ENCODE data around the gene SUPT3H. TPM values are rescaled to one million over a fixed set of nuclear protein-coding genes. Genes with fewer than 3 reads are reported as not detected.
A peak's percentile ranks its signal among the peaks of the same experiment; 100 is the strongest.

Gene SUPT3H
- total RNA-seq, 1 donor from 2014 or later, result 4.9 TPM

DNA sequence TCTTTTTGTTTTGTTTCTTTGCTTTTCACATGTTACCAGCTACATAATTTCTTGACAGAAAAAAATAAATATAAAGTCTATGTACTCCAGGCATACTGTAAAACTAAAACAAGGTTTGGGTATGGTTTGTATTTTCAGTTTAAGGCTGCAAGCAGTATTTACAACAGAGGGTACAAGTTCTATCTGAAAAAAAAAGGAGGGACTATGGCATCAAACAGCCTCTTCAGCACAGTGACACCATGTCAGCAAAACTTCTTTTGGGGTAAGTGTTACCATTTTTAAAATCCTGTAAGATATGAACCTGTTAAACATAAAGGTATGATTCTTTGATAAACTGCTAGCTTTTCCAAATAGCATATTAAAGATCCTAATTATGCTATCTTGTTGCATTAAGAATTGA is 49.2 kb downstream of the SUPT3H start:
- ATAC-seq, result no peak

GRCh38 chr6:45327956-45328522 is 49.7 kb downstream of the SUPT3H start, which contains the start of gene RUNX2:
TSS of gene RUNX2 (plus strand) at chr6:45328330. CDS start at chr6:45328727, 397 bp downstream.
- Histone ChIP-seq H3K4me1 (peaks cover 6% of the 10 kb centered on the region), H3K27ac (peak within 1 kb of the TSS; percentile 43), H3K27me3 (no peaks in the 10 kb centered on the region), H3K36me3 (no peaks in the 10 kb centered on the region), H3K9me3 (no peaks in the 10 kb centered on the region), H3K4me3 (peak within 1 kb of the TSS; percentile 32)
- TF ChIP-seq, protein P1, sequence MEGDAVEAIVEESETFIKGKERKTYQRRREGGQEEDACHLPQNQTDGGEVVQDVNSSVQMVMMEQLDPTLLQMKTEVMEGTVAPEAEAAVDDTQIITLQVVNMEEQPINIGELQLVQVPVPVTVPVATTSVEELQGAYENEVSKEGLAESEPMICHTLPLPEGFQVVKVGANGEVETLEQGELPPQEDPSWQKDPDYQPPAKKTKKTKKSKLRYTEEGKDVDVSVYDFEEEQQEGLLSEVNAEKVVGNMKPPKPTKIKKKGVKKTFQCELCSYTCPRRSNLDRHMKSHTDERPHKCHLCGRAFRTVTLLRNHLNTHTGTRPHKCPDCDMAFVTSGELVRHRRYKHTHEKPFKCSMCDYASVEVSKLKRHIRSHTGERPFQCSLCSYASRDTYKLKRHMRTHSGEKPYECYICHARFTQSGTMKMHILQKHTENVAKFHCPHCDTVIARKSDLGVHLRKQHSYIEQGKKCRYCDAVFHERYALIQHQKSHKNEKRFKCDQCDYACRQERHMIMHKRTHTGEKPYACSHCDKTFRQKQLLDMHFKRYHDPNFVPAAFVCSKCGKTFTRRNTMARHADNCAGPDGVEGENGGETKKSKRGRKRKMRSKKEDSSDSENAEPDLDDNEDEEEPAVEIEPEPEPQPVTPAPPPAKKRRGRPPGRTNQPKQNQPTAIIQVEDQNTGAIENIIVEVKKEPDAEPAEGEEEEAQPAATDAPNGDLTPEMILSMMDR (IDR thresholded peaks at IDR 0.05), result no peak
- DNase-seq (no peak), ATAC-seq (peak; percentile 84)
- intact Hi-C loops (cut with DNase I), result no loop called here

More for the DNA sequence above, 49.2 kb downstream of the SUPT3H start:
- TF ChIP-seq, protein P1 (IDR thresholded peaks at IDR 0.05), result no peak
- Histone ChIP-seq H3K9me3 (no peaks in the 10 kb centered on the region), H3K36me3 (no peaks in the 10 kb centered on the region), H3K27me3 (no peaks in the 10 kb centered on the region), H3K4me3 (peak overlapping the region; percentile 32), H3K27ac (no peak overlapping the region), H3K4me1 (peaks cover 6% of the 10 kb centered on the region)
- intact Hi-C loops (cut with DNase I), result no loop called here
- no peak for DNase-seq

DNA sequence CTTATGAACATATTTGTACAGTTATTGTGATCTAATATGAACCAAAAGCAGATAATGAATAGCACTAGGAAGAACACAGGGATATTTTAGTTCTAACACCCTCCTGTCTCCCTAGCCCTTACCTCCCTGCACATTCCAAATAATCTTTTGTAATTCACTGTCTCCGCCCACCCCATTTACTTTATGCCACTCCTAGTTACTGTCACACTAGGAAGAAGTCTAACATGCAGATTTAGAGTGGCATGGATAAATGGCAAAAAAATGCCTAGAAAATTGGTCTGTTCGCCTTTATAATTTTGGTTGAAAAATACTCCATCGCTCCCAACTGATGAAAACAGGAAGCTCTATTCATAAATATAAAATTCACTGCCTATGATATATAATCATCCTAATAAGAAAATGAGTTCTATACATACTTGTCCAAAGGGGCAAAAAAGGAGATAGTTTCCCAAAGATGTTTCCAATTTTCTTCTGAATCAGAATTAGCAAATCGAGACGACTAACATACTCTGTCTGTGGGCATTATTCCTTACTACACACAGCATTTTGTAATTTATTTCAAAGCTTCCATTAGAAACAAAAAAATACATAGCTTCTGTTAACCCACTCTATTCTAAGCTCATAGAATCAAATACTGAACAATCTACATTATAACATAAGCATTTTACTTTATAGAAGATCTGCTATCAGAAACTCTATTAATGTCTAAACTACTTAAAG is 50.9 kb downstream of the SUPT3H start:
- no peaks in the 10 kb centered on the region for H3K27me3 ChIP-seq
- no peak overlapping the region for H3K27ac ChIP-seq
- TF ChIP-seq, protein P1 (IDR thresholded peaks at IDR 0.05), result no peak
- ATAC-seq, result peak; percentile 62
- H3K4me3 ChIP-seq, result no peak overlapping the region
- peaks cover 6% of the 10 kb centered on the region for H3K4me1 ChIP-seq
- DNase-seq, result no peak
- intact Hi-C loops (cut with DNase I), result no loop called here
- no peaks in the 10 kb centered on the region for H3K36me3 ChIP-seq
- no peaks in the 10 kb centered on the region for H3K9me3 ChIP-seq

DNA sequence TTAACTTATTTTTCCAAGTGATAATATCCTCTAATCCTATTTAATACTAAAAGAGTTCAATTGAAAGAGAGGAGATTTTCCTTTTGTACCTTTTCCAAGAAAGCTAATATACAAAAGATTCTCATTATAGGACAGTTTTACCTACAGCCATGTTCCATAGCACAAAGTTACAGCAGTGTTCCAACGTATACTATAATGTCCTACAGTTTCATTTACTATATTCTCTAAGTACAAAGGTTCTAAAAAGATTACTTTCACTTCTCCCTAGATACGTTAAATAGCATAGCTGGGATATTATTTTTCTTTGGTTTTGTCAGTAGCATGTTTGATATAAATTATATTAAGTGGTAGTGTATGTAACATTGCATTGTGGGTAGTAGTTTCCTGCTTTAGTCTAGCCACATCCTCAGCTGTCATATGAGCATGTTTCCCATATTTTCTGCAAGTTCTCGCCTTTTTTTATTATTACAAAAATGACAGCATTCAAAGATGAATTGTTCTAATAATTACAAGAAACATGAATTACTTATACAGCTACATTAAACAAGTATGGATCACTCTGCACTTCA is 54.0 kb downstream of the SUPT3H start:
- no peak overlapping the region for H3K27ac ChIP-seq
- H3K4me3 ChIP-seq, result no peak overlapping the region
- no peaks in the 10 kb centered on the region for H3K9me3 ChIP-seq
- ATAC-seq, result no peak
- no peaks in the 10 kb centered on the region for H3K36me3 ChIP-seq
- DNase-seq, result no peak
- no peaks in the 10 kb centered on the region for H3K27me3 ChIP-seq
- TF ChIP-seq, protein P1 (IDR thresholded peaks at IDR 0.05), result no peak
- intact Hi-C loops (cut with DNase I), result no loop called here
- H3K4me1 ChIP-seq, result peaks cover 6% of the 10 kb centered on the region

DNA sequence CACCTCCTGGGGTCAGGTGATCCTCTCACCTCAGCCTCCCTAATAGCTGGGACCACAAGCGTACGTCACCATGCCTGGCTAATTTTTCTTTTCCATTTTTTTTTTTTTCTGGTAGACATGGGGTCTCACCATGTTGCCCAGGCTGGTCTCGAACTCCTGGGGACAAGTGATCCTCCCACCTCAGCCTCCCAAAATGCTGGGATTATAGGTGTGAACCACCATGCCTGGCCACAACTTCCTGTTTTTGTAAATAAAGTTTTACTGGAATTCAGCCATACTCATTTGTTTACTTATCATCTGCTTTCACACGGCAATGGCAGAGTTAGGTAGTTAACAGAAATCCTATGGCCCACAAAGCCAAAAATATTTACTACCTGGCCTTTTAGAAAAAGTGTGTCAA is 57.4 kb downstream of the SUPT3H start:
- Histone ChIP-seq H3K4me3 (no peak overlapping the region), H3K27me3 (no peaks in the 10 kb centered on the region), H3K27ac (no peak overlapping the region), H3K9me3 (no peaks in the 10 kb centered on the region), H3K36me3 (no peaks in the 10 kb centered on the region), H3K4me1 (no peaks in the 10 kb centered on the region)
- no peak for ATAC-seq
- TF ChIP-seq, protein P1 (IDR thresholded peaks at IDR 0.05), result no peak
- intact Hi-C loops (cut with DNase I), result no loop called here
- DNase-seq, result no peak
